Measurements from ENCODE around the gene MYD88.
A peak's percentile ranks its signal among the peaks of the same experiment; 100 is the strongest.

The MYD88 gene

GRCh38 chr3:38138349-38139190 is at the start of gene MYD88:
Gene MYD88 (plus strand): TSS chr3:38138661. CDS start chr3:38138701, 40 bp downstream.
- DNase-seq: peak; percentile 84

- no peak for DNase-seq
Observed at GRCh38 chr3:38089163-38089562, 49.3 kb upstream of the MYD88 start.

- no peak for DNase-seq
Observed at GRCh38 chr3:38090453-38090852, 48.0 kb upstream of the MYD88 start.

GRCh38 chr3:38094999-38095398 is 43.5 kb upstream of the MYD88 start:
- DNase-seq: no peak

- no peak for DNase-seq
Observed at GRCh38 chr3:38095669-38096483, 42.6 kb upstream of the MYD88 start.

- no peak for DNase-seq
Observed at GRCh38 chr3:38097446-38098375, 40.8 kb upstream of the MYD88 start.

GRCh38 chr3:38098376-38098723 is 40.1 kb upstream of the MYD88 start:
- peak; percentile 38 for DNase-seq

- DNase-seq: no peak
Observed at GRCh38 chr3:38099518-38099917, 38.9 kb upstream of the MYD88 start.

GRCh38 chr3:38100498-38100897 is 38.0 kb upstream of the MYD88 start:
- no peak for DNase-seq

- peak; percentile 12 for DNase-seq
Observed at GRCh38 chr3:38101811-38102443, 36.5 kb upstream of the MYD88 start.

- DNase-seq: no peak
Observed at GRCh38 chr3:38102444-38102814, 36.0 kb upstream of the MYD88 start.

GRCh38 chr3:38105525-38105924 is 32.9 kb upstream of the MYD88 start:
- no peak for DNase-seq

- DNase-seq: no peak
Observed at GRCh38 chr3:38107911-38108648, 30.4 kb upstream of the MYD88 start.

GRCh38 chr3:38108649-38109579 is 29.5 kb upstream of the MYD88 start:
- no peak for DNase-seq

GRCh38 chr3:38109580-38110313 is 28.7 kb upstream of the MYD88 start:
- no peak for DNase-seq

GRCh38 chr3:38110314-38111050 is 28.0 kb upstream of the MYD88 start:
- no peak for DNase-seq

- no peak for DNase-seq
Observed at GRCh38 chr3:38111201-38111600, 27.3 kb upstream of the MYD88 start.

- DNase-seq: no peak
Observed at GRCh38 chr3:38111696-38112377, 26.6 kb upstream of the MYD88 start.

- no peak for DNase-seq
Observed at GRCh38 chr3:38112378-38112761, 26.1 kb upstream of the MYD88 start.

Measured in right forelimb (tissue), 1 donor.